Measurements from ENCODE around the gene RAB8B.

Gene RAB8B

GRCh38 chr15:63190769-63191649 lies 1.6 kb downstream of the RAB8B start:
- Histone ChIP-seq H4K20me1 (ENCODE audit: low read depth, low read length) (no peaks in the 10 kb centered on the region), H3K79me2 (ENCODE audit: insufficient read depth, low read length) (peaks cover 64% of the 10 kb centered on the region), H3K9me2 (replicated peaks; ENCODE audit: insufficient read depth, low read length) (no peaks in the 10 kb centered on the region), H3F3A (ENCODE audit: insufficient read depth) (peaks cover 30% of the 10 kb centered on the region), H3K4me2 (ENCODE audit: low read depth, low read length, poor library complexity, severe bottlenecking) (peak overlapping the region; percentile 96), H3K27me3 (ENCODE audit: low read length) (no peaks in the 10 kb centered on the region), H3K4me3 (ENCODE audit: insufficient read depth, low read length, poor library complexity, severe bottlenecking) (peak overlapping the region; percentile 90), H3K27ac (ENCODE audit: low read depth, low read length) (peak overlapping the region; percentile 97), H3K9ac (ENCODE audit: low read length) (peak overlapping the region; percentile 92), H3K9me3 (ENCODE audit: insufficient read depth, low read length) (no peaks in the 10 kb centered on the region), H2AFZ (ENCODE audit: low read depth, low read length, severe bottlenecking) (no peak overlapping the region), H3K36me3 (ENCODE audit: low read length) (no peaks in the 10 kb centered on the region)
- TF ChIP-seq EZH2phosphoT487 (conservative IDR thresholded peaks at IDR 0.05; ENCODE audit: low read length): no peak
- no peak for TF ChIP-seq CTCF (IDR thresholded peaks at IDR 0.05; ENCODE audit: insufficient read depth, low read length, poor library complexity, severe bottlenecking)

GRCh38 chr15:63191895-63192618 lies 2.7 kb downstream of the RAB8B start:
- H2AFZ ChIP-seq (ENCODE audit: low read depth, low read length, severe bottlenecking): no peak overlapping the region
- peak overlapping the region; percentile 97 for H3K27ac ChIP-seq (ENCODE audit: low read depth, low read length)
- peak overlapping the region; percentile 92 for H3K9ac ChIP-seq (ENCODE audit: low read length)
- H3K9me3 ChIP-seq (ENCODE audit: insufficient read depth, low read length): no peaks in the 10 kb centered on the region
- H4K20me1 ChIP-seq (ENCODE audit: low read depth, low read length): no peaks in the 10 kb centered on the region
- peak overlapping the region; percentile 96 for H3K4me2 ChIP-seq (ENCODE audit: low read depth, low read length, poor library complexity, severe bottlenecking)
- H3F3A ChIP-seq (ENCODE audit: insufficient read depth): peaks cover 30% of the 10 kb centered on the region
- H3K9me2 ChIP-seq (replicated peaks; ENCODE audit: insufficient read depth, low read length): no peaks in the 10 kb centered on the region
- H3K79me2 ChIP-seq (ENCODE audit: insufficient read depth, low read length): peaks cover 73% of the 10 kb centered on the region
- H3K27me3 ChIP-seq (ENCODE audit: low read length): no peaks in the 10 kb centered on the region
- no peaks in the 10 kb centered on the region for H3K36me3 ChIP-seq (ENCODE audit: low read length)
- peak overlapping the region; percentile 90 for H3K4me3 ChIP-seq (ENCODE audit: insufficient read depth, low read length, poor library complexity, severe bottlenecking)
- TF ChIP-seq CTCF (IDR thresholded peaks at IDR 0.05; ENCODE audit: insufficient read depth, low read length, poor library complexity, severe bottlenecking) (no peak), EZH2phosphoT487 (conservative IDR thresholded peaks at IDR 0.05; ENCODE audit: low read length) (no peak)

GRCh38 chr15:63192619-63193206 lies 3.3 kb downstream of the RAB8B start:
- Histone ChIP-seq H4K20me1 (ENCODE audit: low read depth, low read length) (no peaks in the 10 kb centered on the region), H3K4me2 (ENCODE audit: low read depth, low read length, poor library complexity, severe bottlenecking) (peak overlapping the region; percentile 96), H3K4me3 (ENCODE audit: insufficient read depth, low read length, poor library complexity, severe bottlenecking) (peak overlapping the region; percentile 35)

More at GRCh38 chr15:63192619-63193206, 3.3 kb downstream of the RAB8B start:
- Histone ChIP-seq H3F3A (ENCODE audit: insufficient read depth) (peaks cover 30% of the 10 kb centered on the region), H3K79me2 (ENCODE audit: insufficient read depth, low read length) (peaks cover 80% of the 10 kb centered on the region), H2AFZ (ENCODE audit: low read depth, low read length, severe bottlenecking) (no peak overlapping the region), H3K36me3 (ENCODE audit: low read length) (0 out of 2 replicates have a peak, but pooled peaks cover 2% of the 10 kb centered on the region), H3K27ac (ENCODE audit: low read depth, low read length) (peak overlapping the region; percentile 97), H3K9me2 (replicated peaks; ENCODE audit: insufficient read depth, low read length) (no peaks in the 10 kb centered on the region), H3K27me3 (ENCODE audit: low read length) (no peaks in the 10 kb centered on the region), H3K9me3 (ENCODE audit: insufficient read depth, low read length) (no peaks in the 10 kb centered on the region), H3K9ac (ENCODE audit: low read length) (peak overlapping the region; percentile 92)
- no peak for TF ChIP-seq EZH2phosphoT487 (conservative IDR thresholded peaks at IDR 0.05; ENCODE audit: low read length)
- TF ChIP-seq CTCF (IDR thresholded peaks at IDR 0.05; ENCODE audit: insufficient read depth, low read length, poor library complexity, severe bottlenecking): no peak
